GM18951 (cell line): ENCODE data around the gene AFF3.

Experiments
- POLR2A ChIP-seq: IDR thresholded peaks from 4 replicates; pipeline ENCODE4 v1.6.1; 2011; ENCODE audit warnings: mild to moderate bottlenecking; ENCODE audit not compliant: insufficient read length, insufficient read depth; ENCODE audit errors: extremely low read depth
- in situ Hi-C: fragments of 300-500 bp; cut with MboI; formaldehyde crosslinking; loops from one replicate; pipeline ENCODE4 v1.12.0; 2022; ENCODE audit warnings: low sequenced_read_pairs, mixed read lengths, inconsistent platforms; ENCODE audit not compliant: unreplicated experiment

The AFF3 gene

DNA sequence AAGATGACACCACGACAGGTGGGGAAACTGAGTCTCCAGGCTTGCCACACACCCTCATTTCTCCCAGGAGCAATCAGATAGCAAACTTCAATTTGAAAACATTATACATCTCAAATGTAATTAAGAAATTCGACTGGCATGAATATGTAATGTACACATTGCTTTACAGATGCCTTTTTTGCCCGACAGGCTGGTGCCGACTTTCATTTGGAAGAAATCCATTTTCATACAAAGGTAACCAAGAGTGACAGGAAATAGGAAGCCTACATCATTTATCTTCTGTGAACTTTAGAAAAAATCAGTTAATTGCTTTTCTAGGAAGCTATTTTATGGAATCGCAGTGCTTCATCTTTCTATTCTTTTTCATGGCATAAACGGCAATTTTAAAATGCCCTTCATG, 140.3 kb downstream of the AFF3 start:
- in situ Hi-C loops, result no loop called here
- TF ChIP-seq POLR2A, result no peak

- in situ Hi-C loops, result no loop called here
- TF ChIP-seq POLR2A, result no peak
Observed at GRCh38 chr2:100000915-100001707, 141.3 kb downstream of the AFF3 start.

- in situ Hi-C loops, result no loop called here
- TF ChIP-seq POLR2A, result no peak
Observed at GRCh38 chr2:99998651-99999320, 143.6 kb downstream of the AFF3 start.

GRCh38 chr2:99989905-99990304, 152.5 kb downstream of the AFF3 start:
- TF ChIP-seq POLR2A, result no peak
- in situ Hi-C loops, result no loop called here

DNA sequence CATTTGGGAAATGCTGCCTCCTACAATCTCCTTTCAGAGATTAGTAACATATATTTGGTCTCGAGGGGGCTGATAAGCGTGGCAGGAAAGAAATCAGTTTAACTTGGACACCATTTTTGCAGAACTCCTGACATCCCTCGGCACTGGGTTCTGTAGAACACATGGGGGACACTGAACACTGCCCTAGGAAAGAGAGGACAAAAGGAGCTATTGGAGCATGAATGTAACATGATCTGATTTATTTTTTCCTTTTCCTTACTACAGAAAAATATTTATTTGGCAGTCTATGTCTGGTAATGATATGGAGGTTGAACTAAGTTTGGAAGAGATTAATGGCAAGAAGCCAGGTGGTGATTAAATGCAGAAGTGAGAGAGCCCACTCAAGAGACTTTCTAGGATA, 153.8 kb downstream of the AFF3 start:
- in situ Hi-C loops, result no loop called here

DNA sequence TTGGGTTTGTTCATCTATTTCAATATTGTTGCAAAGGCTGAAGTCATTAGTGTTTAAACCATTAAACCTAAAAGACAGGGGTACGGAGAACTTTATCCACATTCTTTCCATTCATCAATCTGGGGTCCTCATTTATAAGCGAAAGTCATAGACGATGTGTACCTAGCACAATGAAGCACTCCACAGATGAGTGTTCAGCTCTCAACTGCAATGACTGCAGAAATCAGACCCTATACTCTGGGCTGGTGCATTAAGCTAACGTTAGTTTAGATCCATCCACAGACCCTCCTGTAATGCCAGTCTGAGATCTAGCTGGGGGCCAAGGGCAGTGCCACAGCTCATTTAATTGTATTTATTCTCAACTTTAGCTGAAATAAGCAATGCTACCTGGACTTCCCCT, 155.2 kb downstream of the AFF3 start:
- no peak for TF ChIP-seq POLR2A
- in situ Hi-C loops, result no loop called here

More for the DNA sequence above, 153.8 kb downstream of the AFF3 start:
- no peak for TF ChIP-seq POLR2A

- no peak for TF ChIP-seq POLR2A
- in situ Hi-C loops, result no loop called here
Observed at GRCh38 chr2:99984799-99985515, 157.4 kb downstream of the AFF3 start.

GRCh38 chr2:99982744-99983143, 159.6 kb downstream of the AFF3 start:
- in situ Hi-C loops, result no loop called here

GRCh38 chr2:99981840-99982239, 160.6 kb downstream of the AFF3 start:
- in situ Hi-C loops, result no loop called here
- no peak for TF ChIP-seq POLR2A

More at GRCh38 chr2:99982744-99983143, 159.6 kb downstream of the AFF3 start:
- TF ChIP-seq POLR2A, result no peak

- in situ Hi-C loops, result no loop called here
- no peak for TF ChIP-seq POLR2A
Observed at GRCh38 chr2:99980176-99980575, 162.2 kb downstream of the AFF3 start.

GRCh38 chr2:99977966-99978365, 164.4 kb downstream of the AFF3 start:
- in situ Hi-C loops, result no loop called here
- TF ChIP-seq POLR2A, result no peak

DNA sequence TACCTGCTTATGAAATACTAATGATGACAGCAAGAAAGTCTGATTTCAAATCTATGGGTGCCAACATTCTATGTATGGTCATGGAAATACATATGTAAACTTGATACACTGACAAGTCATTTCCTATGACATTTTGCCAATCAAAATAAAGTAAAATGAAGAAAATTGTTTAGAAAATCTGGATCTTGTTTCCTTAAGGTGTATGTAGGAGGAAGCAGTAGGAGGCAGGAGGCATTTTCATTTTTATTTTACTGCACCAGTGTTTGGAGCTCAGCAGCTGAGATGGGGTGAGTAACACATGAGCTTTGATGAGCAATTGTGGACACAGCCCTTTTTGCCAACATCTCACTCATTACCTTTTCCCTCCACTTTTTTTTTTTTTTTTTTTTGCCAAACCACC, 167.0 kb downstream of the AFF3 start:
- in situ Hi-C loops, result no loop called here
- TF ChIP-seq POLR2A, result no peak

- no peak for TF ChIP-seq POLR2A
- in situ Hi-C loops, result no loop called here
Observed at GRCh38 chr2:99974682-99975375, 167.6 kb downstream of the AFF3 start.
